Left lung (tissue), 10 donors: Measurements from ENCODE around the gene PGBD1. TPM values are rescaled to one million over a fixed set of nuclear protein-coding genes. Genes with fewer than 3 reads are reported as not detected.

Experiments
- ATAC-seq: fragments of 200-7000 bp; cut with Tn5 transposase; one replicate; pipeline ENCODE4 v1.9.1; 2020; ENCODE audit warnings: moderate library complexity
- DNase-seq, 4 donors: peaks; one replicate each; pipeline ENCODE4 v3.0.0-alpha.2; 2013 to 2020
- H3K27ac ChIP-seq, 2 donors: fragments of 200-600 bp; sonication (generic) in 1 of 2; one replicate each; pipeline versions ENCODE4 v1.5.0 to v1.8.0; 2020 to 2021
- H3K27me3 ChIP-seq, 2 donors: fragments of 200-600 bp; sonication (generic) in 1 of 2; one replicate each; pipeline versions ENCODE4 v1.5.0 to v1.8.0; 2020 to 2021
- H3K36me3 ChIP-seq, 2 donors: fragments of 200-600 bp; sonication (generic) in 1 of 2; one replicate each; pipeline versions ENCODE4 v1.5.0 to v1.8.0; 2020 to 2021
- H3K4me1 ChIP-seq, 2 donors: fragments of 200-600 bp; one replicate each; pipeline ENCODE4 v1.8.0; 2021
- H3K4me3 ChIP-seq, 2 donors: fragments of 200-600 bp; sonication (generic) in 1 of 2; one replicate each; pipeline versions ENCODE4 v1.5.0 to v1.8.0; 2020 to 2021; ENCODE audit warnings: mild to moderate bottlenecking in 1 of 2
- H3K9me3 ChIP-seq, 2 donors: fragments of 200-600 bp; sonication (generic) in 1 of 2; one replicate each; pipeline versions ENCODE4 v1.5.0 to v1.8.0; 2020 to 2021
- intact Hi-C, 2 donors: fragments of 100-400 bp; cut with DNase I; formaldehyde crosslinking; loops; one replicate each; pipeline versions ENCODE4 v1.11.2 to v1.14.2; 2022
- polyA plus RNA-seq, 6 donors: library from polyadenylated mRNA; unstranded; fragments of 120-200 nt; gene quantifications; one replicate each; pipeline ENCODE4 v1.2.1, GENCODE V29; 2013; ENCODE audit not compliant: insufficient read length in 6 of 6
- total RNA-seq, 2 donors: library from RNA; stranded (reverse); fragmentation: NEBNext Ultra II Directional; extraction: Animal tissue kit (Norgen Biotek cat#: 25700); gene quantifications; one replicate each; pipeline ENCODE4 v1.2.1, GENCODE V29; 2021
- TF ChIP-seq, protein P1 (sequence below), 2 donors: fragments of 200-600 bp; sonication (generic) in 1 of 2; IDR thresholded peaks; one replicate each; pipeline versions ENCODE4 v1.5.0 to v1.8.0; 2021; ENCODE audit warnings: antibody characterized with exemption in 2 of 2
- donor health status: DM: no; HTN: yes; CAD: no.
- donor health status: DM: no; HTN: no; CAD: no.

Gene PGBD1
- total and polyA plus RNA-seq, 8 donors = 3.8 to 15.3 (median 12.7) TPM

DNA sequence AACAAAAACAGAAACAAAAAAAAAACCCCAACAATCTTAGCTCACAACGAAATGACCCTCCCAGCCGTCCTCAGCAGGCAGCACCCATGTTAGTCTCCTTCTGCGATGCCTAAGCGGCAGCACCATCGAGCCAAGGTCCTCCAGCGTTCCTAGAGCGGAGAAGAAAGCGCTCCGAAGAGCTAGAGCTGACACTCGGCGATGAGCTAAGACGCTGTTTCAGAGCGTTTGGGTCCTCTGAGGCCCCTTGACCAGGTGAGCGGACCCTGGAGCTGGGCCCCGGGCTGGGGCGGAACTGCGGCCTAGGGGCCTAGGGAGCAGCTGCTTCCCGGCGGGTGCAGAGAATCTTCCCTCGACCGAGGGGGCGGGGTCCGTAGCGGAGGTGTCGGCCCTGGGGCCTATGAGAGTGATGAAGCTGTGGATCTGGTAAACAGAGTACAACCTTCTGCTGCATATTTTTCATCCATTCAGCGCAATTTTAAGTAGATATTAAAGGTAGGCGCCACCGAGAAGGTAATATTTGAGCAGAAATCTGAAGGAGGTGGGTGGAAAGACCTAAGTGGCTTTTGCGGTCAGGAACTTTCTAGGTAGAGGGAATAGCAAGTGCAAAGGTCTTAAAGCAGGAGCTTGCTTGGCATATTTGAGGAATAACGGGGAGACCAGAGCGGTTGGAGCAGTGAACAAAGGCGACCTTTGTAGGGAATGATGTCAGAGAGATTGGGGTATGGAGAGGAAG, 14.2 kb upstream of the PGBD1 start, which contains the start of gene ZSCAN26:
Gene ZSCAN26, plus strand, starts transcription at position 182 of the 733 bp plus-strand sequence. CDS start 4,777 bp downstream, outside the sequence.
- H3K4me3 ChIP-seq = peak within 1 kb of the TSS; percentile 51 to 68
- no peaks in the 10 kb centered on the region for H3K9me3 ChIP-seq
- intact Hi-C loops = no loop called here
- peaks cover 0 to 29% of the 10 kb centered on the region in 2 donors for H3K4me1 ChIP-seq
- H3K36me3 ChIP-seq = peaks cover 0 to 5% of the 10 kb centered on the region in 2 donors
- DNase-seq = peak; percentile 85 to 93 (median 92)
- peak; percentile 98 for ATAC-seq
- TF ChIP-seq, protein P1, sequence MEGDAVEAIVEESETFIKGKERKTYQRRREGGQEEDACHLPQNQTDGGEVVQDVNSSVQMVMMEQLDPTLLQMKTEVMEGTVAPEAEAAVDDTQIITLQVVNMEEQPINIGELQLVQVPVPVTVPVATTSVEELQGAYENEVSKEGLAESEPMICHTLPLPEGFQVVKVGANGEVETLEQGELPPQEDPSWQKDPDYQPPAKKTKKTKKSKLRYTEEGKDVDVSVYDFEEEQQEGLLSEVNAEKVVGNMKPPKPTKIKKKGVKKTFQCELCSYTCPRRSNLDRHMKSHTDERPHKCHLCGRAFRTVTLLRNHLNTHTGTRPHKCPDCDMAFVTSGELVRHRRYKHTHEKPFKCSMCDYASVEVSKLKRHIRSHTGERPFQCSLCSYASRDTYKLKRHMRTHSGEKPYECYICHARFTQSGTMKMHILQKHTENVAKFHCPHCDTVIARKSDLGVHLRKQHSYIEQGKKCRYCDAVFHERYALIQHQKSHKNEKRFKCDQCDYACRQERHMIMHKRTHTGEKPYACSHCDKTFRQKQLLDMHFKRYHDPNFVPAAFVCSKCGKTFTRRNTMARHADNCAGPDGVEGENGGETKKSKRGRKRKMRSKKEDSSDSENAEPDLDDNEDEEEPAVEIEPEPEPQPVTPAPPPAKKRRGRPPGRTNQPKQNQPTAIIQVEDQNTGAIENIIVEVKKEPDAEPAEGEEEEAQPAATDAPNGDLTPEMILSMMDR (IDR thresholded peaks at IDR 0.05) = no peak
- peak within 1 kb of the TSS; percentile 84 to 85 for H3K27ac ChIP-seq
- H3K27me3 ChIP-seq = peaks cover 0 to 5% of the 10 kb centered on the region in 2 donors

DNA sequence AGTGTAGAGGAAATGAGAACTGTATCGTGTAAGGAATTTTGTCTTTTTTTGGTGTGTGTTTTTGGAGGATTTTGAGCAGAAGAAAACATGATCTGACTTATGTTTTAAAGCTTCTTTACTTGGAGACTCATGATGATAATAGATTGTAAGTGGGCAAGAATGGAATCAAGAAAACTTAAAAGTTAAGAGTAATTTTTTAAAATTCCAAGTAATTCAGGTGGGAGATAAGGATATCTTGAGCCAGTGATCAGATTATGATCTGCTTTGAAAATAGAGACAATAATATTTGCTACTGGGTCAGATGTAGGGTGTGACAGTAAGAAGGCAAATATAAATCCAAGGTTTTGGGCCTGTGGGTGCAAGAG, 13.7 kb upstream of the PGBD1 start:
- no peaks in the 10 kb centered on the region for H3K9me3 ChIP-seq
- intact Hi-C loops = no loop called here
- peak overlapping the region; percentile 51 to 68 for H3K4me3 ChIP-seq
- ATAC-seq (no peak), DNase-seq (no peak)
- peaks cover 0 to 5% of the 10 kb centered on the region in 2 donors for H3K27me3 ChIP-seq
- peaks cover 0 to 29% of the 10 kb centered on the region in 2 donors for H3K4me1 ChIP-seq
- peak overlapping the region; percentile 84 to 85 for H3K27ac ChIP-seq
- TF ChIP-seq, protein P1 (IDR thresholded peaks at IDR 0.05) = no peak
- H3K36me3 ChIP-seq = peaks cover 0 to 11% of the 10 kb centered on the region in 2 donors

GRCh38 chr6:28269492-28269891, 11.9 kb upstream of the PGBD1 start:
- peak overlapping the region in 1 of 2 donors; percentile 39 for H3K27ac ChIP-seq
- no peaks in the 10 kb centered on the region for H3K9me3 ChIP-seq
- TF ChIP-seq, protein P1 (IDR thresholded peaks at IDR 0.05) = no peak
- H3K36me3 ChIP-seq = peaks cover 0 to 28% of the 10 kb centered on the region in 2 donors
- H3K27me3 ChIP-seq = no peaks in the 10 kb centered on the region
- intact Hi-C loops = no loop called here
- no peak for DNase-seq
- H3K4me3 ChIP-seq = no peak overlapping the region
- no peak for ATAC-seq
- H3K4me1 ChIP-seq = peaks cover 0 to 29% of the 10 kb centered on the region in 2 donors

GRCh38 chr6:28274888-28275287, 6.5 kb upstream of the PGBD1 start:
- Histone ChIP-seq H3K9me3 (no peaks in the 10 kb centered on the region), H3K4me1 (peaks cover 0 to 2% of the 10 kb centered on the region in 2 donors), H3K27ac (no peak overlapping the region), H3K4me3 (no peak overlapping the region), H3K36me3 (peaks cover 0 to 56% of the 10 kb centered on the region in 2 donors), H3K27me3 (no peaks in the 10 kb centered on the region)
- ATAC-seq = no peak
- TF ChIP-seq, protein P1 (IDR thresholded peaks at IDR 0.05) = no peak
- intact Hi-C loops = no loop called here
- no peak for DNase-seq

DNA sequence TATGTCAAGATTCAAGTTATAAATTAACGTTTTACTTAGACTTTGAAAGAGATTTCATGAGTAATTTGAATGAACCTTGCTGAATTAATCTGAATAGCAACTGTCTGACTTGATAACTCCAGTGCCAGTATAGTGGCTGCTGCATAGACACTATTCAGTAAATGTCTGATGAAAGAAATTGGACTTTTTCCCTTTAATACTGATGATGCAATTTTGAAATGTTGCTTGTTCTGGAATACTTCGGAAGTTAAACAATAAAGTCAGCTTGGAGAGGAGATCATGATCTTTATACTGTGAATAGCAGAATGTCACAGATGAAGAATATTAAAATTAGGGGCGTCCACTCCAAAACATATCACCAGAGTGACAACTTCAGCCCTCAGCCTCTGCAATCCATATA, 3.6 kb upstream of the PGBD1 start:
- ATAC-seq (no peak), DNase-seq (no peak)
- Histone ChIP-seq H3K4me3 (no peak overlapping the region), H3K4me1 (peaks cover 0 to 16% of the 10 kb centered on the region in 2 donors), H3K27ac (no peak overlapping the region), H3K27me3 (peaks cover 0 to 7% of the 10 kb centered on the region in 2 donors), H3K9me3 (peaks cover 0 to under 1% of the 10 kb centered on the region in 2 donors), H3K36me3 (peaks cover 0 to 44% of the 10 kb centered on the region in 2 donors)
- intact Hi-C loops = no loop called here
- TF ChIP-seq, protein P1 (IDR thresholded peaks at IDR 0.05) = no peak
